Vagina (tissue), 2 donors: ENCODE data around the gene LGR4. TPM values are rescaled to one million over a fixed set of nuclear protein-coding genes. Genes with fewer than 3 reads are reported as not detected.

ENCODE experiments used
- DNase-seq, 2 donors: peaks; one replicate each; pipeline ENCODE4 v3.0.0-alpha.2; 2017; ENCODE audit errors: extremely low spot score in 2 of 2
- H3K27ac ChIP-seq: fragments of 200-600 bp; sonication (generic); one replicate; pipeline ENCODE4 v1.5.1; 2019
- H3K27me3 ChIP-seq: fragments of 200-600 bp; sonication (generic); one replicate; pipeline ENCODE4 v1.5.1; 2019
- H3K36me3 ChIP-seq, 2 donors: fragments of 200-600 bp; sonication (generic); one replicate each; pipeline ENCODE4 v1.5.1; 2017 to 2019
- H3K4me1 ChIP-seq: fragments of 200-600 bp; sonication (generic); one replicate; pipeline ENCODE4 v1.5.1; 2019
- H3K4me3 ChIP-seq, 2 donors: fragments of 200-600 bp; sonication (generic); 1 replicate in 1 of 2; 2 replicates in 1 of 2; pipeline ENCODE4 v1.5.1; 2016 to 2019
- H3K9me3 ChIP-seq: fragments of 200-600 bp; sonication (generic); one replicate; pipeline ENCODE4 v1.5.1; 2019
- POLR2A ChIP-seq, 2 donors: fragments of 450-650 bp; IDR thresholded peaks; one replicate each; pipeline ENCODE4 v1.6.1; 2017; ENCODE audit warnings: antibody characterized with exemption in 2 of 2, mild to moderate bottlenecking in 2 of 2, moderate library complexity in 2 of 2
- POLR2AphosphoS5 ChIP-seq, 2 donors: sonication (generic); formaldehyde crosslinking; IDR thresholded peaks; one replicate each; pipeline ENCODE4 v1.9.0; 2017; ENCODE audit warnings: antibody characterized with exemption in 2 of 2, mild to moderate bottlenecking in 2 of 2, low read depth in 1 of 2; ENCODE audit not compliant: insufficient read depth in 1 of 2
- intact Hi-C: fragments of 100-400 bp; cut with DNase I; formaldehyde crosslinking; loops from one replicate; pipeline ENCODE4 v1.15.1; 2023
- total RNA-seq: library from RNA; depleted of rRNA; stranded (reverse); fragments of >200 nt; gene quantifications from one replicate; pipeline ENCODE4 v1.2.3, GENCODE V29; 2016
- TF ChIP-seq, protein P1 (sequence below), 3 experiments: fragments of 450-650 bp in 2 of 3; fragments of 200-600 bp in 1 of 3; sonication (generic) in 1 of 3; IDR thresholded peaks; one replicate each; pipeline ENCODE4 v1.5.1; 2017 to 2019; ENCODE audit warnings: antibody characterized with exemption in 3 of 3, mild to moderate bottlenecking in 2 of 3, moderate library complexity in 2 of 3

Gene LGR4
- total RNA-seq, 1 donor from 2014 or later: 65.6 TPM

GRCh38 chr11:27361649-27362431, 110.8 kb downstream of the LGR4 start:
- no peak for DNase-seq
- TF ChIP-seq POLR2A (IDR thresholded peaks at IDR 0.05) (no peak), POLR2AphosphoS5 (IDR thresholded peaks at IDR 0.05; ENCODE audit: insufficient read depth in 1 of 2, low read depth in 1 of 2) (no peak)
- TF ChIP-seq, protein P1, sequence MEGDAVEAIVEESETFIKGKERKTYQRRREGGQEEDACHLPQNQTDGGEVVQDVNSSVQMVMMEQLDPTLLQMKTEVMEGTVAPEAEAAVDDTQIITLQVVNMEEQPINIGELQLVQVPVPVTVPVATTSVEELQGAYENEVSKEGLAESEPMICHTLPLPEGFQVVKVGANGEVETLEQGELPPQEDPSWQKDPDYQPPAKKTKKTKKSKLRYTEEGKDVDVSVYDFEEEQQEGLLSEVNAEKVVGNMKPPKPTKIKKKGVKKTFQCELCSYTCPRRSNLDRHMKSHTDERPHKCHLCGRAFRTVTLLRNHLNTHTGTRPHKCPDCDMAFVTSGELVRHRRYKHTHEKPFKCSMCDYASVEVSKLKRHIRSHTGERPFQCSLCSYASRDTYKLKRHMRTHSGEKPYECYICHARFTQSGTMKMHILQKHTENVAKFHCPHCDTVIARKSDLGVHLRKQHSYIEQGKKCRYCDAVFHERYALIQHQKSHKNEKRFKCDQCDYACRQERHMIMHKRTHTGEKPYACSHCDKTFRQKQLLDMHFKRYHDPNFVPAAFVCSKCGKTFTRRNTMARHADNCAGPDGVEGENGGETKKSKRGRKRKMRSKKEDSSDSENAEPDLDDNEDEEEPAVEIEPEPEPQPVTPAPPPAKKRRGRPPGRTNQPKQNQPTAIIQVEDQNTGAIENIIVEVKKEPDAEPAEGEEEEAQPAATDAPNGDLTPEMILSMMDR (IDR thresholded peaks at IDR 0.05): no peak
- Histone ChIP-seq H3K27ac (no peak overlapping the region), H3K36me3 (no peaks in the 10 kb centered on the region), H3K27me3 (no peaks in the 10 kb centered on the region), H3K9me3 (no peaks in the 10 kb centered on the region), H3K4me1 (peaks cover 20% of the 10 kb centered on the region), H3K4me3 (peak overlapping the region; percentile 60 to 72)
- intact Hi-C loops: no loop called here

- intact Hi-C loops: no loop called here
- Histone ChIP-seq H3K9me3 (no peaks in the 10 kb centered on the region), H3K36me3 (no peaks in the 10 kb centered on the region), H3K27ac (no peak overlapping the region), H3K27me3 (no peaks in the 10 kb centered on the region), H3K4me3 (no peak overlapping the region), H3K4me1 (peaks cover 12% of the 10 kb centered on the region)
- DNase-seq: no peak
- no peak for TF ChIP-seq POLR2AphosphoS5 (IDR thresholded peaks at IDR 0.05; ENCODE audit: insufficient read depth in 1 of 2, low read depth in 1 of 2)
- TF ChIP-seq, protein P1 (IDR thresholded peaks at IDR 0.05): no peak
- no peak for TF ChIP-seq POLR2A (IDR thresholded peaks at IDR 0.05)
These were observed 114.3 kb downstream of the LGR4 start for GRCh38 chr11:27358296-27358695.

- Histone ChIP-seq H3K9me3 (no peaks in the 10 kb centered on the region), H3K4me3 (no peak overlapping the region), H3K27me3 (no peaks in the 10 kb centered on the region), H3K4me1 (peaks cover 7% of the 10 kb centered on the region), H3K27ac (no peak overlapping the region), H3K36me3 (no peaks in the 10 kb centered on the region)
- DNase-seq: no peak
- TF ChIP-seq, protein P1 (IDR thresholded peaks at IDR 0.05): no peak
- no peak for TF ChIP-seq POLR2AphosphoS5 (IDR thresholded peaks at IDR 0.05; ENCODE audit: insufficient read depth in 1 of 2, low read depth in 1 of 2)
- no peak for TF ChIP-seq POLR2A (IDR thresholded peaks at IDR 0.05)
- intact Hi-C loops: no loop called here
These were observed 115.3 kb downstream of the LGR4 start for GRCh38 chr11:27357250-27357649.

DNA sequence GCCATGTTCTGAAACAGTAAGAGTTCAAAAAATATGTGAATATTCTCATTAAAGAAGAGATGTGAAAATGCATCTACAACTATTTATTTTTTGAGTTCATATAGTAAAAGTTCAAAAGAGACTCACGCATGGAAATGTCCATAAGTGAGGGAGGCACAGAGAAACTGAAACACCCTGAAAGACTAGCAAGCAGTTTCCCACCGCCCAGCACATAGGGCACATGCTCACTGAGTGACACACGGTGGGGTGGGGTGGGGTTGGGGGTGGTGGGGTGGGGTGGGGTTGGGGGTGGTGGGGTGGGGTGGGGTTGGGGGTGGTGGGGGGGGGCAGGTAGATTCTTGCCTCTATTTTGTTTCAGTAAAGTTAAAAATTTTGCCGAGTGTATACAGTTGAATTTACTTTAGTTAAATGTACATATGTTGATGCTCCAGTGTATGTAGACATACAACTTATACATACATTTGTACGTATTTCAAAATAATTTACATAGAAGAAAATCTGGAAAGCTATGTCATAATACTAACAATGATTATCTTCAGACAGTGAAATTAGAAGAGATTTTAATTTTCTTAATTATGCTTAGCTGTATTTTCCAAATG, 115.9 kb downstream of the LGR4 start:
- DNase-seq: no peak
- TF ChIP-seq POLR2A (IDR thresholded peaks at IDR 0.05) (no peak), POLR2AphosphoS5 (IDR thresholded peaks at IDR 0.05; ENCODE audit: insufficient read depth in 1 of 2, low read depth in 1 of 2) (no peak)
- TF ChIP-seq, protein P1 (IDR thresholded peaks at IDR 0.05): no peak
- Histone ChIP-seq H3K4me1 (peaks cover 2% of the 10 kb centered on the region), H3K27me3 (no peaks in the 10 kb centered on the region), H3K4me3 (no peak overlapping the region), H3K36me3 (no peaks in the 10 kb centered on the region), H3K9me3 (no peaks in the 10 kb centered on the region), H3K27ac (no peak overlapping the region)
- intact Hi-C loops: no loop called here

- no peaks in the 10 kb centered on the region for H3K9me3 ChIP-seq
- H3K4me1 ChIP-seq: no peaks in the 10 kb centered on the region
- no peak overlapping the region for H3K4me3 ChIP-seq
- no peak overlapping the region for H3K27ac ChIP-seq
- no peak for DNase-seq
- H3K27me3 ChIP-seq: no peaks in the 10 kb centered on the region
- intact Hi-C loops: no loop called here
- TF ChIP-seq POLR2AphosphoS5 (IDR thresholded peaks at IDR 0.05; ENCODE audit: insufficient read depth in 1 of 2, low read depth in 1 of 2): no peak
- TF ChIP-seq, protein P1 (IDR thresholded peaks at IDR 0.05): no peak
- no peak for TF ChIP-seq POLR2A (IDR thresholded peaks at IDR 0.05)
- H3K36me3 ChIP-seq: no peaks in the 10 kb centered on the region
These were observed 117.0 kb downstream of the LGR4 start for GRCh38 chr11:27355575-27356104.
